H1 (cell line): ENCODE results near the gene SIAH3. TPM values are rescaled to one million over a fixed set of nuclear protein-coding genes. Genes with fewer than 3 reads are reported as not detected.

Experiments
- CTCF ChIA-PET: fragments of 300-600 bp; sonication (Branson Sonifier 250); formaldehyde crosslinking; loops from one replicate; lab custom pipeline; 2021; ENCODE audit not compliant: partially characterized antibody; lab: Charles Lee
- POLR2A ChIA-PET: fragments of 300-600 bp; sonication (Branson Sonifier 250); formaldehyde crosslinking; loops from one replicate; lab custom pipeline; 2021; ENCODE audit warnings: inconsistent platforms; ENCODE audit not compliant: partially characterized antibody; lab: Charles Lee
- DNase-seq, 2 experiments: peaks; one replicate each; pipeline versions ENCODE4 v3.0.0 to v3.0.0-alpha.2; 2010 to 2022; ENCODE audit warnings: low spot score in 2 of 2, low read depth in 1 of 2, mixed read lengths in 1 of 2
- FAIRE-seq: peaks from 2 replicates; lab custom pipeline; 2011; peaks lifted over from hg19 to GRCh38; lab: Jason Lieb, UNC
- H2AFZ ChIP-seq: 2 replicates; pipeline ENCODE4 v1.8.1; 2012; ENCODE audit warnings: low read length, inconsistent platforms
- H2AK5ac ChIP-seq: 2 replicates; pipeline ENCODE4 v1.6.1; 2013; ENCODE audit warnings: low read depth, low read length
- H2BK120ac ChIP-seq: replicated peaks from 2 replicates; pipeline ENCODE3; 2013; ENCODE audit warnings: low read depth, low read length, inconsistent platforms
- H2BK12ac ChIP-seq: 2 replicates; pipeline ENCODE4 v1.6.1; 2013; ENCODE audit warnings: low read depth, low read length
- H2BK15ac ChIP-seq: 2 replicates; pipeline ENCODE4 v1.6.1; 2013; ENCODE audit warnings: low read length
- H2BK20ac ChIP-seq: 2 replicates; pipeline ENCODE4 v1.6.1; 2013; ENCODE audit warnings: low read length
- H2BK5ac ChIP-seq: 2 replicates; pipeline ENCODE4 v1.6.1; 2013; ENCODE audit warnings: low read depth, low read length
- H3K14ac ChIP-seq: 2 replicates; pipeline ENCODE4 v1.6.1; 2013; ENCODE audit warnings: inconsistent platforms; ENCODE audit not compliant: insufficient read length
- H3K18ac ChIP-seq: 2 replicates; pipeline ENCODE4 v1.6.1; 2013; ENCODE audit warnings: low read length; ENCODE audit errors: extremely low read depth
- H3K23ac ChIP-seq: 2 replicates; pipeline ENCODE4 v1.6.1; 2013; ENCODE audit warnings: inconsistent platforms; ENCODE audit not compliant: insufficient read length
- H3K23me2 ChIP-seq: 2 replicates; pipeline ENCODE4 v1.6.1; 2013; ENCODE audit warnings: low read depth, low read length
- H3K27ac ChIP-seq: 2 replicates; pipeline ENCODE4 v1.6.1; 2011; ENCODE audit warnings: low read depth, low read length, inconsistent platforms
- H3K27me3 ChIP-seq, 4 experiments: replicated peaks in 1 of 4; 1 replicate in 1 of 4; 2 replicates in 3 of 4; pipeline versions ENCODE4 v1.6.1 to v1.8.1; 2011 to 2013; ENCODE audit warnings: low read length in 3 of 4, mild to moderate bottlenecking in 3 of 4, inconsistent platforms in 2 of 4, mixed read lengths in 2 of 4, moderate library complexity in 1 of 4; ENCODE audit not compliant: control insufficient read depth in 3 of 4, insufficient read depth in 3 of 4; ENCODE audit errors: extremely low read depth in 1 of 4
- H3K36me3 ChIP-seq, 4 experiments: 2 replicates each; pipeline versions ENCODE4 v1.6.1 to v1.8.1; 2011 to 2013; ENCODE audit warnings: mild to moderate bottlenecking in 4 of 4, low read length in 3 of 4, moderate library complexity in 2 of 4, control low read depth in 1 of 4, inconsistent platforms in 1 of 4; ENCODE audit not compliant: insufficient read depth in 4 of 4, control insufficient read depth in 2 of 4
- H3K4ac ChIP-seq: replicated peaks from 2 replicates; pipeline ENCODE3; 2013; ENCODE audit warnings: low read length, low read depth, mixed read lengths, inconsistent platforms; ENCODE audit not compliant: insufficient read length
- H3K4me1 ChIP-seq, 4 experiments: replicated peaks in 1 of 4; 1 replicate in 1 of 4; 2 replicates in 3 of 4; pipeline versions ENCODE4 v1.6.1 to v1.8.1; 2011 to 2013; ENCODE audit warnings: low read length in 3 of 4, inconsistent platforms in 2 of 4, mixed read lengths in 1 of 4; ENCODE audit not compliant: insufficient read depth in 4 of 4, control insufficient read depth in 3 of 4
- H3K4me2 ChIP-seq, 2 experiments: 2 replicates each; pipeline versions ENCODE4 v1.6.1 to v1.8.1; 2011 to 2013; ENCODE audit warnings: low read depth in 2 of 2, low read length in 2 of 2, control low read depth in 1 of 2, inconsistent platforms in 1 of 2, mild to moderate bottlenecking in 1 of 2; ENCODE audit not compliant: insufficient read depth in 1 of 2
- H3K4me3 ChIP-seq, 4 experiments: fragments of 200-600, 300-600 bp in 1 of 4; sonication (generic), shearing (Covaris generic), sonication (Bioruptor Twin) in 1 of 4; 2 replicates each; pipeline versions ENCODE4 v1.5.1 to v1.8.1; 2011 to 2016; ENCODE audit warnings: low read length in 4 of 4, low read depth in 3 of 4, control low read depth in 2 of 4, inconsistent platforms in 2 of 4, mild to moderate bottlenecking in 2 of 4, mixed read lengths in 1 of 4, moderate library complexity in 1 of 4; ENCODE audit not compliant: insufficient read depth in 2 of 4; ENCODE audit errors: extremely low read depth in 1 of 4
- H3K56ac ChIP-seq: replicated peaks from 2 replicates; pipeline ENCODE3; 2013; ENCODE audit warnings: low read depth, mild to moderate bottlenecking, mixed read lengths, low read length, inconsistent platforms; ENCODE audit not compliant: insufficient read length
- H3K79me1 ChIP-seq: 2 replicates; pipeline ENCODE4 v1.6.1; 2013; ENCODE audit warnings: low read depth, low read length, control low read depth
- H3K79me2 ChIP-seq, 2 experiments: 2 replicates each; pipeline versions ENCODE4 v1.6.1 to v1.8.1; 2012 to 2013; ENCODE audit warnings: low read length in 2 of 2, mild to moderate bottlenecking in 2 of 2, inconsistent platforms in 1 of 2; ENCODE audit not compliant: insufficient read depth in 2 of 2, control insufficient read depth in 1 of 2
- H3K9ac ChIP-seq, 4 experiments: replicated peaks in 1 of 4; 1 replicate in 1 of 4; 2 replicates in 3 of 4; pipeline versions ENCODE4 v1.6.1 to v1.8.1; 2011 to 2013; ENCODE audit warnings: low read depth in 3 of 4, low read length in 3 of 4, control low read depth in 2 of 4, mild to moderate bottlenecking in 2 of 4, moderate library complexity in 2 of 4, inconsistent platforms in 1 of 4; ENCODE audit errors: extremely low read depth in 1 of 4
- H3K9me3 ChIP-seq, 2 experiments: 2 replicates each; pipeline versions ENCODE4 v1.6.1 to v1.8.1; 2012 to 2013; ENCODE audit warnings: mild to moderate bottlenecking in 2 of 2, moderate library complexity in 2 of 2, control low read depth in 1 of 2, inconsistent platforms in 1 of 2, low read depth in 1 of 2, low read length in 1 of 2, mixed read lengths in 1 of 2; ENCODE audit not compliant: insufficient read depth in 2 of 2
- H4K20me1 ChIP-seq, 2 experiments: replicated peaks in 1 of 2; 2 replicates each; pipeline versions ENCODE3 to v1.8.1; 2011 to 2013; ENCODE audit warnings: inconsistent platforms in 2 of 2, low read length in 2 of 2, mild to moderate bottlenecking in 1 of 2; ENCODE audit not compliant: insufficient read depth in 2 of 2, control insufficient read depth in 1 of 2
- H4K5ac ChIP-seq: 2 replicates; pipeline ENCODE4 v1.6.1; 2013; ENCODE audit warnings: low read length, low read depth, mixed read lengths, inconsistent platforms; ENCODE audit not compliant: insufficient read length
- H4K8ac ChIP-seq: 2 replicates; pipeline ENCODE4 v1.8.0; 2013; ENCODE audit warnings: mild to moderate bottlenecking, moderate library complexity, low read length, inconsistent platforms; ENCODE audit not compliant: insufficient read depth; ENCODE audit errors: extremely low read depth
- H4K91ac ChIP-seq: replicated peaks from 2 replicates; pipeline ENCODE3; 2013; ENCODE audit warnings: low read length, mixed read lengths, inconsistent platforms; ENCODE audit not compliant: insufficient read length
- WGBS, 2 experiments: shearing (Covaris generic) in 1 of 2; methylation state at CpG; one replicate each; pipeline versions ENCODE4 v1.1.6 to v1.1.7; 2013 to 2015; ENCODE audit warnings: low lambda C conversion rate in 2 of 2, mixed read lengths in 2 of 2, inconsistent platforms in 1 of 2, low coverage in 1 of 2, missing lambda C conversion rate in 1 of 2; ENCODE audit not compliant: insufficient replicate concordance in 2 of 2, insufficient coverage in 1 of 2, insufficient read length in 1 of 2; ENCODE audit errors: extremely low coverage in 1 of 2, missing lambda C conversion rate in 1 of 2; 5-methylcytosine and 5-hydroxymethylcytosine counted together
- polyA plus RNA-seq, 7 experiments: library from polyadenylated mRNA; depleted of rRNA in 3 of 7; stranded (reverse) in 5 of 7; unstranded in 2 of 7; fragments of >200 nt in 5 of 7; fragments of 200-250 nt in 2 of 7; gene quantifications; 1 replicate in 5 of 7; 2 replicates in 1 of 7; 4 replicates in 1 of 7; pipeline versions ENCODE4 v1.2.1 to v1.2.3, GENCODE V29; 2011 to 2013; ENCODE audit warnings: missing spikeins in 2 of 7, mixed read lengths in 2 of 7
- total RNA-seq: library from RNA; stranded (reverse); fragmentation: NEBNext Ultra II Directional; extraction: Animal tissue kit (Norgen Biotek cat#: 25700); gene quantifications from 2 replicates; pipeline ENCODE4 v1.2.1, GENCODE V29; 2021

SIAH3 gene
- total and polyA plus RNA-seq, 2 of the 8 experiments (the other 6 are each of a cell fraction or from before 2014, with no cell fraction given): 0.15 to 0.17 TPM

- Histone ChIP-seq H2BK12ac (no peak overlapping the region), H4K20me1 (no peaks in the 10 kb centered on the region), H3K4me1 (peaks cover 0 to 5% (median 2%) of the 10 kb centered on the region in 4 experiments; a peak in 3 of 7 replicates), H3K79me2 (no peaks in the 10 kb centered on the region), H3K36me3 (no peaks in the 10 kb centered on the region), H4K8ac (no peak overlapping the region), H3K4ac (no peak overlapping the region), H3K23ac (no peak overlapping the region), H3K9me3 (no peaks in the 10 kb centered on the region), H2AK5ac (no peak overlapping the region), H2BK15ac (no peak overlapping the region), H3K18ac (no peak overlapping the region), H2BK5ac (no peak overlapping the region), H3K27ac (no peak overlapping the region), H3K23me2 (no peaks in the 10 kb centered on the region), H2BK20ac (no peak overlapping the region), H2BK120ac (no peak overlapping the region), H3K4me3 (no peak overlapping the region), H3K27me3 (no peaks in the 10 kb centered on the region), H3K4me2 (no peak overlapping the region), H3K79me1 (no peaks in the 10 kb centered on the region), H3K9ac (no peak overlapping the region), H4K5ac (no peak overlapping the region), H3K56ac (no peak overlapping the region), H2AFZ (no peak overlapping the region), H4K91ac (no peak overlapping the region), H3K14ac (no peak overlapping the region)
- WGBS, 2 experiments: 77% methylated on average over 2 of the region's 2 CpGs; no CpG with 5 or more reads in 1 of the 2 experiments
- no peak for DNase-seq
- FAIRE-seq: peak; percentile 58
- ChIA-PET CTCF (interaction anchor here (0.8 to 1.8 kb wide), 12 partner anchors 8 to 192 kb away, joined by 3 to 7 read pairs (median 4); no protein-coding TSS in a partner anchor), POLR2A (no interaction called here)
Measured at GRCh38 chr13:45817833-45818232, 33.7 kb downstream of the SIAH3 start.
